Thymus (tissue), 11 donors: ENCODE data around the gene PDZK1IP1. TPM values are rescaled to one million over a fixed set of nuclear protein-coding genes. Genes with fewer than 3 reads are reported as not detected.

Experiments
- DNase-seq, 9 donors: peaks; one replicate each; pipeline ENCODE4 v3.0.0-alpha.2; 2013; ENCODE audit warnings: low spot score in 9 of 9, low read depth in 6 of 9, missing footprints in 1 of 9
- H3K27ac ChIP-seq, 2 donors: one replicate each; pipeline ENCODE4 v1.5.1; 2013; ENCODE audit warnings: control low read depth in 1 of 2, low read depth in 1 of 2, low read length in 1 of 2, mild to moderate bottlenecking in 1 of 2, moderate library complexity in 1 of 2
- H3K27me3 ChIP-seq, 2 donors: one replicate each; pipeline ENCODE4 v1.5.1; 2013; ENCODE audit warnings: low read length in 1 of 2; ENCODE audit not compliant: control insufficient read depth in 2 of 2, insufficient read depth in 1 of 2
- H3K36me3 ChIP-seq, 2 donors: one replicate each; pipeline ENCODE4 v1.5.1; 2013; ENCODE audit warnings: low read length in 1 of 2, mild to moderate bottlenecking in 1 of 2, moderate library complexity in 1 of 2; ENCODE audit not compliant: control insufficient read depth in 2 of 2, insufficient read depth in 2 of 2
- H3K4me1 ChIP-seq, 2 donors: one replicate each; pipeline ENCODE4 v1.5.1; 2013; ENCODE audit warnings: low read length in 2 of 2; ENCODE audit not compliant: control insufficient read depth in 2 of 2, insufficient read depth in 2 of 2
- H3K4me3 ChIP-seq, 2 donors: one replicate each; pipeline ENCODE4 v1.5.1; 2013; ENCODE audit warnings: low read length in 2 of 2, control low read depth in 1 of 2, mild to moderate bottlenecking in 1 of 2
- H3K9me3 ChIP-seq, 2 donors: one replicate each; pipeline ENCODE4 v1.5.1; 2013; ENCODE audit warnings: low read length in 1 of 2, mild to moderate bottlenecking in 1 of 2; ENCODE audit not compliant: control insufficient read depth in 2 of 2, insufficient read depth in 1 of 2
- WGBS: extraction: QIAGEN DNeasy Blood & Tissue Kit; methylation state at CpG from one replicate; pipeline ENCODE4 v1.1.7; 2013; 5-methylcytosine and 5-hydroxymethylcytosine counted together
- polyA plus RNA-seq: library from polyadenylated mRNA; stranded (reverse); fragments of 200-250 nt; gene quantifications from one replicate; pipeline ENCODE4 v1.2.3, GENCODE V29; 2013
- total RNA-seq: library from RNA; stranded (reverse); fragments of 120-200 nt; gene quantifications from one replicate; pipeline ENCODE4 v1.2.4, GENCODE V29; 2013
- donor health status: healthy.

PDZK1IP1 gene
- total and polyA plus RNA-seq, 2 donors, result 1.1 to 16.4 TPM

- no peaks in the 10 kb centered on the region for H3K36me3 ChIP-seq
- 93% methylated on average over 14 of the region's 14 CpGs for WGBS
- peaks cover 3 to 17% of the 10 kb centered on the region in 2 donors for H3K27me3 ChIP-seq
- no peaks in the 10 kb centered on the region for H3K4me1 ChIP-seq
- no peaks in the 10 kb centered on the region for H3K9me3 ChIP-seq
- no peak overlapping the region for H3K27ac ChIP-seq
- no peak for DNase-seq
- H3K4me3 ChIP-seq, result no peak overlapping the region
Measured at GRCh38 chr1:47184822-47185677, 4.8 kb downstream of the PDZK1IP1 start.

DNA sequence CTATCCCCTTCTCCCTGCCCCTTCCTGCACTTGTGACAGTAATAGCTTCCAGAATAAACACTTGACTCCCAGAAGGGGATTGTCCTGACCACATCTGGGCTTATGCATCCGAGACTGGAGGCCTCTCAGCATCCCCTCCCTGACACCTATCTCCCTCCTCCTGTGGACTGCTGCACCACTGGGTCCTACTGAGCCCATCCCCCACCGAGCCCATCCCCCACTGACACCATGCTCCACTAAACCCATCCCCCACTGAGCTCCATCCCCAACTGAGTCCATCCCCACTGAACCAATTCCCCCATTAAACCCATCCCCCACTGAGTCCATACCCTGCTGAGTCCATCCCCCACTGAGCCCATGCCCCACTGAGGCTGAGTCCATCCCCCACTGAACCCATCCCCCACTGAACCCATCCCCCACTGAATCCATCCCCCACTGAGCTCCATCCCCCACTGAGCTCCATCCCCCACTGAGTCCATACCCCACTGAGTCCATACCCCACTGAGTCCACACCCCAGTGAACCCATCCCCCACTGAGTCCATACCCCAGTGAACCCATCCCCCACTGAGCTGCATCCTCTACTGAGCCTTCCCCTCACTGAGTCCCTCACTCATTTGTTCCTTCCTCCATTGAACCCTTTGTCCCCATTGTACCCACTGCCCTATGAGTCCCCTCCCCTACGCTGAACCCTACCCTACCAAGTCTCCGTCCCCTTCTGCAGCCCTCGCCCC lies 5.6 kb downstream of the PDZK1IP1 start:
- no peak overlapping the region for H3K4me3 ChIP-seq
- H3K4me1 ChIP-seq, result peaks cover 0 to 4% of the 10 kb centered on the region in 2 donors
- H3K36me3 ChIP-seq, result no peaks in the 10 kb centered on the region
- H3K9me3 ChIP-seq, result no peaks in the 10 kb centered on the region
- DNase-seq, result no peak
- no peak overlapping the region for H3K27ac ChIP-seq
- peaks cover 3 to 25% of the 10 kb centered on the region in 2 donors for H3K27me3 ChIP-seq
- WGBS, result 79% methylated on average over 5 of the region's 5 CpGs

DNA sequence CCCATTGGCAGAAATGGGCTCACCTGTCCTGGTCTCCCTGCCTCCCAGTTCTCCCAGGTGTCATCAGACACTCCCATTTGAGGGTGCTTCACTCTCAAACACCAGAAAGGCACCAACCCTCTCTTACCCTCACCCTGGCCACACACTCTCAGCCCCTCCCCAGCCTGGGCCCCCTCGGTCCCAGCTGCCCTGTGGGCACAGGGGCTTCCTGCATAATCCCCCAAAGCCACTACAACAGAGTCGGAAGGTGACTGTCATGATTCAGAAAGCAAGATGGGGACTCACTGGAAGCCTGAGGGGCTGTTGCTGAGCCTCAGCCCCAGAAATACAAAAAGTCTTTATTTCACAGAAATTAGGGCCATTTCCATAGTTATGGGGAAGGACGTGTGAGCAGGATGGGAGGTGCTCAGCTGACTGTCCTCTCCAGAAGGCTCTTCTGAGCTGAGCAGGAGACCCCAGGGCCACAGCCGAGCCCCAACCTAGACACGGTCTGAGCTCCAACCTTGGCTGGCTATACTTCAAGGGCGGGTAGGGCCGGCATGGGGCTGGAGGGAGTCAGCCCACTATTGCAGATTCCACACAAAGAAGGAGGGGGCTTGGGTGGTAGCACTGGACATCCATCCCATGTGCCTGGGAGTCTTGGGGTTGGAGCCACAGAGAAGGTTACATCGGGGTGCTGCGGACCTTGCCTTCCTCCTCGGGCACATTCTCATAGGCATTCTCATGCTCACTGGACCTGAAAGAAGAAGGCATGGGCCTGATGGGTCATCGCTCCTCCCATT lies 6.3 kb downstream of the PDZK1IP1 start:
- no peak for DNase-seq
- Histone ChIP-seq H3K9me3 (no peaks in the 10 kb centered on the region), H3K27ac (no peak overlapping the region), H3K36me3 (no peaks in the 10 kb centered on the region), H3K4me1 (peaks cover 0 to 7% of the 10 kb centered on the region in 2 donors), H3K4me3 (no peak overlapping the region), H3K27me3 (peaks cover 3 to 27% of the 10 kb centered on the region in 2 donors)
- WGBS, result 81% methylated on average over 11 of the region's 11 CpGs

DNA sequence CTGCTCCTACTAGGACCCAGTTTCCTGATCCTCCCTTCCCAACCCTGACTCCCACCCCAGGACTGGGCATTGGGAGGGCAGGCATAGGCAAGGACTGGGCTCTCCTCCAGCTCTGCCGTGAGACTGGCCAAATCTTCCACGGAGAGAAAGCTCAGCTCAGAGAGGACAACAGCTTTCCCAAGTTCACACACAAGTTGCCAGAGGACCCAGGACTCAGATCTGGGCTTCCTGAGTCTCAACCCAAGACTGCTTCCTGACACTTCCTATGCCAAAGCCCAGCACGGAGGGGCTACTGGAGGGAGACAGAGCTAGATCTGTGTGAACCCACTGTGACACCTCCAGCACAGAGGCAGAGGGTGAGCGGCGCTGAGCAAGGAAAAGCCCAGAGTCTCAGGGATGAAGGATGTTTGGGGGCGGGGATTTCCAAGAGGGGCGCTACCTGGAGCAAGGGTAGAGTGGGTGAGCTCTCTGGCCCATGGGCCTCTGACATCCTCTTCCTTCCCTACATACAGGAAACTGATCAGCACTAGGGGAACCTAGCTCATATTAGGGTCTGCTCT lies 7.1 kb downstream of the PDZK1IP1 start:
- 77% methylated on average over 7 of the region's 7 CpGs for WGBS
- no peak for DNase-seq
- Histone ChIP-seq H3K27ac (no peak overlapping the region), H3K4me3 (no peak overlapping the region), H3K27me3 (peaks cover 3 to 29% of the 10 kb centered on the region in 2 donors), H3K9me3 (no peaks in the 10 kb centered on the region), H3K36me3 (no peaks in the 10 kb centered on the region), H3K4me1 (peaks cover 0 to 7% of the 10 kb centered on the region in 2 donors)

DNA sequence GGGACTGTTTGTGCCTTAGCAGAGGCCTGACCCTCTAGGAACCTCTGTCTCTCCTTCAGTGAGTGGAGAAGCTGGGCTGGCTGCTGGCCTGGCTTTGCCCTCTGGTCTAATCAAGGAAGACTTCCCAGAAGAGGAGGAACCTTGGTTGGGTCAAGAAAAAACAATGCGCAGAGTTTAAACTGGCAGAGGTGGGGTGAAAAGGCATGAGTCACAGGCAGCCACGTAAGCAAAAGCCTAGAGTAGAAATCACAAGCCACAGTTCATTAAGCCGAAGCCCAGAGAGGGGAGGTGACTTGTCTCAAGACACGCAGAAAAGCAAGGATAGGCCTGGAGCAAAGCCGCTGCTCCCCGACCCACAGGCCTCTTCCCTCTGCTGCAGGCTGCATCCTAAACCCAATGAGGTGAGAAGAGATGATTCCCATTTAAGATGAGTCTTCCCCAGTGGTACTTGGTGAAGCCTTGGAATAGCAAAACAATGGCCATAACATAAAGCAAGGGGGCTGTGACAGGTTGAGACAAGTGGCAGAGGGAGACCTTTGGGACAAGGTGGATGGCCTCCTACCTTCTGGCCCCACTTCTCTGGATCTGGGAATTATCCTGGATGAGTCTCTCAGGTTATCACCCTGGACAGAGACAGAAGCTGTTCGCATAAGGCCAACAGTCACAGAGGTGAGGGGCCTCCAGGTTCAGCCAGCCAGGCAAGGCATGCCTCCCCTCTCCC lies 7.7 kb downstream of the PDZK1IP1 start:
- Histone ChIP-seq H3K4me1 (peaks cover 0 to 7% of the 10 kb centered on the region in 2 donors), H3K27ac (no peak overlapping the region), H3K36me3 (no peaks in the 10 kb centered on the region), H3K4me3 (no peak overlapping the region), H3K27me3 (peaks cover 3 to 29% of the 10 kb centered on the region in 2 donors), H3K9me3 (no peaks in the 10 kb centered on the region)
- DNase-seq, result no peak
- 90% methylated on average over 7 of the region's 7 CpGs for WGBS

DNA sequence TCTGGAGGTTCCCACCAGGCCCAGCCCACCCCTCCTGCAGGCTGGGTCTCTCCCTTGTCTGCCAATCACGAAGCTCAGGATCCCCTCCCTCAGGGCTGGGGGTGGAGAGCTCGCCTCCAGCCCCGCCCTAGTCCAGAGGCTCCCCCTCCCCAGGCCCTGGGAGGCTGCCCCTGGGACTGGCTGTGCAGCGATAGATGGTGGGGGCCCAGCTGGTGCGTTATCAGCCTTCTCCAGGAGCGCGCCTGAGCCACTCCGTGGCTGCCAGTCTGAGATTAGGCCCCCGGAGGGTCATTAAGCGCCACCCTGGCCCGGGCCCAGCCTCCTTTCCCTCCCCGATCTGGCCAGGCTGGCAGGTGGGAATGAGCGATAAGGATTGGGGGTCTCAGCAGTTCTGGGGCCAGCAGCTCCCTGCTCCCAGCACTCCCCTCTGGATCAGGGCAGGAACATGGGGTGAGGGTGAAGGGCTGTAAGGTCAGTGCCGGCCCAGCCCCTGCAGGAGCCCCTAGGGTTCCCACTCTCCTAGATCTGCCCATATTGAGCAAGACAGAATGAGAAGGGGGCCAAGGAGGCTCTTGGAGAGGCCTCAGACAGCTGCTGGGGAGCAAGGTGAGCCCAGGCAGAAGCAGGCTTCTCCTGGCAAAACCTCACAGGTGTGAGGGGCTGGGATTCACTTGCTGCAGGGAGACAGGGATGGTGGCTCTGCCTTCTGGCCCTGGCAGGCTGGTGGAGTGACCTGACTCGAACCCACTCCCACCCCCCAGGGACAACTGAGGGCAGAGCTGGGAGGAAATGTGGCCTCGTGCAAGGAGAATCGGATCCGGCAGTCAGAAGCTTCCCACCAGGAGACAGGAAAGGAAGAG lies 8.5 kb downstream of the PDZK1IP1 start:
- WGBS, result 60% methylated on average over 18 of the region's 18 CpGs
- no peak overlapping the region for H3K4me3 ChIP-seq
- H3K36me3 ChIP-seq, result no peaks in the 10 kb centered on the region
- no peaks in the 10 kb centered on the region for H3K9me3 ChIP-seq
- H3K27me3 ChIP-seq, result peaks cover 3 to 29% of the 10 kb centered on the region in 2 donors
- no peak for DNase-seq
- H3K27ac ChIP-seq, result no peak overlapping the region
- H3K4me1 ChIP-seq, result peaks cover 0 to 7% of the 10 kb centered on the region in 2 donors

- Histone ChIP-seq H3K9me3 (no peaks in the 10 kb centered on the region), H3K4me1 (peaks cover 0 to 7% of the 10 kb centered on the region in 2 donors), H3K4me3 (no peak overlapping the region), H3K36me3 (no peaks in the 10 kb centered on the region), H3K27me3 (peaks cover 3 to 29% of the 10 kb centered on the region in 2 donors), H3K27ac (no peak overlapping the region)
- DNase-seq, result no peak
- WGBS, result 72% methylated on average over 3 of the region's 3 CpGs
Measured at GRCh38 chr1:47180603-47181094, 9.2 kb downstream of the PDZK1IP1 start.
